Measurements from ENCODE around the gene ADAMTS12. TPM values are rescaled to one million over a fixed set of nuclear protein-coding genes. Genes with fewer than 3 reads are reported as not detected.
A peak's percentile ranks its signal among the peaks of the same experiment; 100 is the strongest.

The ADAMTS12 gene
- total RNA-seq, 1 experiment from 2014 or later = 6.2 TPM

GRCh38 chr5:33474004-33474403 lies 417.8 kb downstream of the ADAMTS12 start:
- no peak overlapping the region for H2BK20ac ChIP-seq (ENCODE audit: low read depth, low read length, poor library complexity, severe bottlenecking)
- H2AK5ac ChIP-seq (ENCODE audit: insufficient read length, low read length) = no peak overlapping the region
- Mint-ChIP-seq H3K36me3 (ENCODE audit: insufficient read depth in 1 of 3, low read depth in 3 of 3) (peaks cover 68 to 92% (median 92%) of the 10 kb centered on the region in 3 experiments), H3K4me1 (peaks cover 24 to 28% of the 10 kb centered on the region in 2 experiments), H3K9me3 (peaks cover 2 to 3% of the 10 kb centered on the region in 2 experiments; a peak in 4 of 5 replicates), H3K27ac (peak overlapping the region in 2 of 3 experiments; percentile 21 to 83; a peak in 4 of 7 replicates), H3K4me3 (no peak overlapping the region), H3K27me3 (ENCODE audit: low read depth) (no peaks in the 10 kb centered on the region)
- H3K4me1 ChIP-seq (ENCODE audit: insufficient read depth, low read length) = no peaks in the 10 kb centered on the region
- no peak overlapping the region for H3K14ac ChIP-seq (ENCODE audit: insufficient read depth, low read length)
- H2BK120ac ChIP-seq (ENCODE audit: low read depth, low read length, poor library complexity, severe bottlenecking) = no peak overlapping the region
- H3K23me2 ChIP-seq (ENCODE audit: insufficient read length, low read depth, low read length, poor library complexity, severe bottlenecking) = no peaks in the 10 kb centered on the region
- H4K8ac ChIP-seq (replicated peaks; ENCODE audit: insufficient read length, low read depth, low read length) = no peak overlapping the region
- TF ChIP-seq CTCF (conservative IDR thresholded peaks at IDR 0.05) = no peak
- H3K79me2 ChIP-seq (ENCODE audit: insufficient read depth, low read length) = no peaks in the 10 kb centered on the region
- no peak overlapping the region for H2AFZ ChIP-seq (ENCODE audit: low read length)
- H2BK12ac ChIP-seq (ENCODE audit: insufficient read length, low read depth, low read length) = no peak overlapping the region
- H2BK5ac ChIP-seq (ENCODE audit: insufficient read length, low read length) = no peak overlapping the region
- no peak overlapping the region for H3K4ac ChIP-seq (ENCODE audit: low read depth, low read length)
- no peaks in the 10 kb centered on the region for H3K27me3 ChIP-seq (ENCODE audit: insufficient read depth, low read length)
- no peaks in the 10 kb centered on the region for H4K20me1 ChIP-seq (ENCODE audit: control insufficient read depth, insufficient read depth, insufficient read length)
- H3K79me1 ChIP-seq (ENCODE audit: insufficient read depth, low read depth, low read length, poor library complexity, severe bottlenecking) = peaks cover 3% of the 10 kb centered on the region
- H3K27ac ChIP-seq (ENCODE audit: insufficient read length, low read depth, low read length) = no peak overlapping the region
- no peak overlapping the region for H4K91ac ChIP-seq (ENCODE audit: insufficient read length, low read depth, low read length)
- no CpG with 5 or more reads among the region's 2 CpGs for WGBS (ENCODE audit: extremely low coverage, insufficient read length, low lambda C conversion rate)
- no peak overlapping the region for H3K18ac ChIP-seq (ENCODE audit: insufficient read length, low read depth, low read length)
- H3K9me3 ChIP-seq (ENCODE audit: control insufficient read depth, low read depth, low read length) = no peaks in the 10 kb centered on the region
- no peak overlapping the region for H2BK15ac ChIP-seq (ENCODE audit: low read depth, low read length)
- H3K4me2 ChIP-seq (ENCODE audit: insufficient read depth, insufficient read length, low read length) = no peak overlapping the region
- DNase-seq = no peak
- no peak overlapping the region for H3K56ac ChIP-seq (ENCODE audit: insufficient read length, low read depth, low read length)
- no peak overlapping the region for H3K9ac ChIP-seq (ENCODE audit: extremely low read depth, insufficient read length, low read length)
- H3K23ac ChIP-seq (ENCODE audit: insufficient read length, low read depth, low read length) = no peak overlapping the region
- H4K5ac ChIP-seq (ENCODE audit: insufficient read length, low read depth, low read length) = no peak overlapping the region
- H3T11ph ChIP-seq (ENCODE audit: low read length) = no peak overlapping the region

Other genes starting within 250 kb of the ADAMTS12 start
- gene RXFP3, start 44.4 kb upstream of the ADAMTS12 start, total RNA-seq (2021) = not detected in 2 replicates
- gene SLC45A2, start 92.7 kb upstream of the ADAMTS12 start, total RNA-seq (2021) = not detected in 2 replicates
- 8.2 and 9.7 TPM in 2 replicates for gene AMACR, start 116.1 kb upstream of the ADAMTS12 start, total RNA-seq (2021)
- gene C1QTNF3, start 151.2 kb upstream of the ADAMTS12 start, total RNA-seq (2021) = 1.1 TPM in 2 replicates

All from H9 (cell line).